Astrocyte (in vitro differentiated cells and primary cell): ENCODE data around the gene NR1D1.

Source experiments
- EZH2 ChIP-seq: IDR thresholded peaks from 2 replicates; pipeline ENCODE4 v1.6.1; 2012; ENCODE audit warnings: mild to moderate bottlenecking, low read length, inconsistent platforms; ENCODE audit not compliant: insufficient read depth
- TF ChIP-seq, protein P1 (sequence below): IDR thresholded peaks from 2 replicates; pipeline ENCODE4 v1.5.1; 2011; ENCODE audit warnings: low read depth, mild to moderate bottlenecking, inconsistent platforms, low read length, moderate library complexity; ENCODE audit not compliant: insufficient read depth

DNA sequence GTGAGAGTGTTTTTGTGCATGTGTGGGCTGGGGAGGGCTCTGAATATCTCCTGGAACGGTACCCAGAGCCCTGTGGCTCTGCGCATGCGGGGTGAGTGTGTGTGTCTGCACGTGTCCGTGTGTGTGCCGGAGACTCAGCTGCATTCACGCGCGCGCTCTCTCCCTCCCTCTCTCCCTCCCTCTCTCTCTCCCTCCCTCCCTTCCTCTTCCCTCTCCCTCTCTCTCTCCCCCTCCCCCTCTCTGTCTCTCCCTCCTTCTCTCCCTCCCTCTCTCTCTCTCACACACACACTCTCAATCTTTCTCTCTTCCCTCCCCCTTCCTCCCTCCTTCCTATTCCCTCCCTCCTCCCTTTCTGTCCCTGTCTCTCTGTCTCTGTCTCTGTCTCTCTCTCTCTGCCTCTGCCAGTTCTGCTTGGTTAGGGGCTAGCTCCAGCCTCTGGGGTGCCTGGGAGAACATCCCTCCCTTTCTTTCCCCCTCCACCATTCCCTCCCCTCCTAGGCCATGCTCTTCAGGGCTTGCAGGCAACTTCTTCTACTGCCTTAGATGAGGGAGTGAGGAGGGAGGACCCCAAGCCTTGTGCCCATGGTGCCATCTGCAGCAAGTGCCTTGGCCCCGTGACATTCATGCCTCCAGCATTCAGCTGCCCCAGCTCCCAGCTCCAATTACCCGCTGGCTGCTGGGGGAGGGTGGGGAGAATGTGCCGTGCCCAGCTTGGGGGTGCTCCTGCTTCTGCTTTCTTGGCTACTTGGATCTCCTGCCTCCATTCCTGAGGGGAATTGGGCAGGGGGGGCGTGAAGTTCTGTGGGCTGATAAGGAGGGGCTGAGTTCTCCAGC is 31.3 kb downstream of the NR1D1 start:
- TF ChIP-seq, protein P1, sequence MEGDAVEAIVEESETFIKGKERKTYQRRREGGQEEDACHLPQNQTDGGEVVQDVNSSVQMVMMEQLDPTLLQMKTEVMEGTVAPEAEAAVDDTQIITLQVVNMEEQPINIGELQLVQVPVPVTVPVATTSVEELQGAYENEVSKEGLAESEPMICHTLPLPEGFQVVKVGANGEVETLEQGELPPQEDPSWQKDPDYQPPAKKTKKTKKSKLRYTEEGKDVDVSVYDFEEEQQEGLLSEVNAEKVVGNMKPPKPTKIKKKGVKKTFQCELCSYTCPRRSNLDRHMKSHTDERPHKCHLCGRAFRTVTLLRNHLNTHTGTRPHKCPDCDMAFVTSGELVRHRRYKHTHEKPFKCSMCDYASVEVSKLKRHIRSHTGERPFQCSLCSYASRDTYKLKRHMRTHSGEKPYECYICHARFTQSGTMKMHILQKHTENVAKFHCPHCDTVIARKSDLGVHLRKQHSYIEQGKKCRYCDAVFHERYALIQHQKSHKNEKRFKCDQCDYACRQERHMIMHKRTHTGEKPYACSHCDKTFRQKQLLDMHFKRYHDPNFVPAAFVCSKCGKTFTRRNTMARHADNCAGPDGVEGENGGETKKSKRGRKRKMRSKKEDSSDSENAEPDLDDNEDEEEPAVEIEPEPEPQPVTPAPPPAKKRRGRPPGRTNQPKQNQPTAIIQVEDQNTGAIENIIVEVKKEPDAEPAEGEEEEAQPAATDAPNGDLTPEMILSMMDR, result no peak
- TF ChIP-seq EZH2, result no peak
